ENCODE data around the gene LBHD1. TPM values are rescaled to one million over a fixed set of nuclear protein-coding genes. Genes with fewer than 3 reads are reported as not detected.

The LBHD1 gene
- total and polyA plus RNA-seq, 2 donors (not counting 3 experiments of a cell fraction or from before 2014, with no cell fraction given): 3.8 to 7.5 TPM

DNA sequence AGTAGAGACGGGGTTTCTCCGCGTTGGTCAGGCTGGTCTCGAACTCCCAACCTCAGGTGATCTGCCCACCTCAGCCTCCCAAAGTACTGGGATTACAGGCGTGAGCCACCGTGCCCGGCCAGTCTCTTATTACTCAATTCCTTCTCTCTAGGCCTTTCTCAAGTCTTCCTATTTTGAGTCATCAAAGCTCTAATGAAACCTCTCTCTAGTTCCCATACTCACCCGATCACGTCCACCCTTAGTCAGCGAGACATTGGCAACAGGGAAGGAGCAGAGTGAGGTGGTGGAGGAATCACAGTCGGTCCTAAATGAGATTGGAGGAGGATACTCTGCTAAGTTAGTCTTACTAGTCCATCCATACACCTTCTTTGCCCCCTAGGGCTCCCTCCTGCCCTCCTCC, 30.2 kb upstream of the LBHD1 start:
- H3K9me3 ChIP-seq (replicated peaks; ENCODE audit: control insufficient read depth, insufficient read depth, low read length): no peaks in the 10 kb centered on the region
- intact Hi-C loops (cut with micrococcal nuclease) (no loop called here), dilution Hi-C loops (cut with MboI; ENCODE audit: extremely low pct_ligation_motif_present, low sequenced_read_pairs) (no loop called here)
- H4K20me1 ChIP-seq (replicated peaks; ENCODE audit: control insufficient read depth, extremely low read depth, insufficient read depth, low read length): no peaks in the 10 kb centered on the region
- FAIRE-seq (no peak), DNase-seq (ENCODE audit: low read depth, low spot score) (no peak)
- H3K27me3 ChIP-seq (ENCODE audit: control insufficient read depth in 2 of 2, insufficient read depth in 2 of 2, low read length in 2 of 2): no peaks in the 10 kb centered on the region
- no peak overlapping the region for H3K27ac ChIP-seq (ENCODE audit: insufficient read depth, low read depth, low read length)
- H3K36me3 ChIP-seq (ENCODE audit: control insufficient read depth in 2 of 2, extremely low read depth in 1 of 2, insufficient read depth in 2 of 2, low read length in 2 of 2): no peaks in the 10 kb centered on the region
- H3K4me2 ChIP-seq (ENCODE audit: insufficient read depth, low read length): no peak overlapping the region
- CTCF ChIA-PET: interaction anchor here (2.5 kb wide), 1 partner anchor 21 kb away, joined by 8 read pairs; no protein-coding TSS in a partner anchor
- no peak for TF ChIP-seq POLR2AphosphoS5 (IDR thresholded peaks at IDR 0.05; ENCODE audit: insufficient read depth, low read depth, low read length)
- TF ChIP-seq JUN (IDR thresholded peaks at IDR 0.05; ENCODE audit: borderline replicate concordance, insufficient read depth, insufficient read length, low read depth): no peak
- TF ChIP-seq EZH2 (IDR thresholded peaks at IDR 0.05; ENCODE audit: borderline replicate concordance, low read depth, low read length, severe bottlenecking): no peak
- TF ChIP-seq POLR2A (IDR thresholded peaks at IDR 0.05; ENCODE audit: low read depth, low read length): no peak
- TF ChIP-seq MYC (IDR thresholded peaks at IDR 0.05; ENCODE audit: low read depth, low read length): no peak
- no peak for TF ChIP-seq GATA2 (IDR thresholded peaks at IDR 0.05; ENCODE audit: insufficient read depth, insufficient read length, low read depth, low read length)
- TF ChIP-seq, protein P1, sequence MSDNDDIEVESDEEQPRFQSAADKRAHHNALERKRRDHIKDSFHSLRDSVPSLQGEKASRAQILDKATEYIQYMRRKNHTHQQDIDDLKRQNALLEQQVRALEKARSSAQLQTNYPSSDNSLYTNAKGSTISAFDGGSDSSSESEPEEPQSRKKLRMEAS (IDR thresholded peaks at IDR 0.05; ENCODE audit: insufficient read depth, insufficient read length): no peak
- no peak for TF ChIP-seq FOS (IDR thresholded peaks at IDR 0.05; ENCODE audit: borderline replicate concordance, insufficient read depth, low read length)
- TF ChIP-seq CTCF (IDR thresholded peaks at IDR 0.05; ENCODE audit: extremely low read depth in 1 of 2, insufficient read depth in 1 of 2, low read depth in 1 of 2, low read length in 2 of 2): no peak
- no TSS peak for BruUV-seq (replicated peaks)
- peaks cover 13% of the 10 kb centered on the region for H3K4me1 ChIP-seq (ENCODE audit: control insufficient read depth, extremely low read depth, insufficient read depth, low read length)
- no peak overlapping the region for H3K9ac ChIP-seq (replicated peaks; ENCODE audit: extremely low read depth, insufficient read depth, low read length)
- H3K4me3 ChIP-seq (replicated peaks in 1 of 3; ENCODE audit: insufficient read depth in 1 of 3, low read depth in 1 of 3, low read length in 3 of 3): no peak overlapping the region
- no peaks in the 10 kb centered on the region for H3K9me1 ChIP-seq (replicated peaks; ENCODE audit: control insufficient read depth, extremely low read depth, insufficient read depth, low read length)
- POLR2A ChIA-PET: no interaction called here
- no peaks in the 10 kb centered on the region for H3K79me2 ChIP-seq (ENCODE audit: control insufficient read depth, insufficient read depth, low read length)
- no peak overlapping the region for H2AFZ ChIP-seq (ENCODE audit: low read depth, low read length)
